ENCODE data around the gene SBSN. TPM values are rescaled to one million over a fixed set of nuclear protein-coding genes. Genes with fewer than 3 reads are reported as not detected.

Gene SBSN
- total RNA-seq, 1 donor, result 4.7 TPM

DNA sequence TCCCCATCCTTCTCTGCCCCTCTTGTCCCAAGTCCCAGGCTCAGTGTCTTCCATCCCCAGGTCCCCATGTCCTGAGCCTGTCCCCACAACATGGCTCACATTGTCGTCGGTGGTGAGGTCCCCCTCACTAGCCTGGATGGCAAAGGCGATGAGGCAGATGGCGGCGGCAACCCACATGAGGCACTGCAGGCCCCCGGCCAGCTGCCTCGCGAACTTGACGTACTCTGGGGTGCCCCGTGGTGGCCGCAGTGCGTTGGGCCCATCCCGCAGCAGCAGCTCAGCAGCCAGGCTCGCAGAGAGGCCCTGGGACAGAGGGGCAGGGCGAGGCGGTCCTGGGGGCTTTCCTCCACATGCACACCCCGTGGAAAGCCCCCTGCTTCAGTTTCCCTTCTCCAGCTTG is 34.2 kb upstream of the SBSN start:
- peaks cover 16% of the 10 kb centered on the region for H3K27me3 ChIP-seq (ENCODE audit: insufficient read depth, low read length)
- no peaks in the 10 kb centered on the region for H3K9me3 ChIP-seq (ENCODE audit: low read depth, low read length)
- H2AFZ ChIP-seq (ENCODE audit: low read length), result no peak overlapping the region
- no peak for DNase-seq (ENCODE audit: insufficient read length, low spot score, missing footprints)
- H3K4me1 ChIP-seq (ENCODE audit: insufficient read depth, low read length), result no peaks in the 10 kb centered on the region
- no peak overlapping the region for H3K4me2 ChIP-seq (ENCODE audit: insufficient read depth, low read length)
- H4K20me1 ChIP-seq (ENCODE audit: insufficient read depth, low read length), result no peaks in the 10 kb centered on the region
- H3K79me2 ChIP-seq (ENCODE audit: insufficient read depth, low read length), result no peaks in the 10 kb centered on the region
- no peak overlapping the region for H3K27ac ChIP-seq (ENCODE audit: low read depth, low read length)
- no peak overlapping the region for H3K4me3 ChIP-seq (ENCODE audit: insufficient read depth, low read length)
- H3K36me3 ChIP-seq (ENCODE audit: insufficient read depth, low read length), result no peaks in the 10 kb centered on the region
- TF ChIP-seq, protein P1, sequence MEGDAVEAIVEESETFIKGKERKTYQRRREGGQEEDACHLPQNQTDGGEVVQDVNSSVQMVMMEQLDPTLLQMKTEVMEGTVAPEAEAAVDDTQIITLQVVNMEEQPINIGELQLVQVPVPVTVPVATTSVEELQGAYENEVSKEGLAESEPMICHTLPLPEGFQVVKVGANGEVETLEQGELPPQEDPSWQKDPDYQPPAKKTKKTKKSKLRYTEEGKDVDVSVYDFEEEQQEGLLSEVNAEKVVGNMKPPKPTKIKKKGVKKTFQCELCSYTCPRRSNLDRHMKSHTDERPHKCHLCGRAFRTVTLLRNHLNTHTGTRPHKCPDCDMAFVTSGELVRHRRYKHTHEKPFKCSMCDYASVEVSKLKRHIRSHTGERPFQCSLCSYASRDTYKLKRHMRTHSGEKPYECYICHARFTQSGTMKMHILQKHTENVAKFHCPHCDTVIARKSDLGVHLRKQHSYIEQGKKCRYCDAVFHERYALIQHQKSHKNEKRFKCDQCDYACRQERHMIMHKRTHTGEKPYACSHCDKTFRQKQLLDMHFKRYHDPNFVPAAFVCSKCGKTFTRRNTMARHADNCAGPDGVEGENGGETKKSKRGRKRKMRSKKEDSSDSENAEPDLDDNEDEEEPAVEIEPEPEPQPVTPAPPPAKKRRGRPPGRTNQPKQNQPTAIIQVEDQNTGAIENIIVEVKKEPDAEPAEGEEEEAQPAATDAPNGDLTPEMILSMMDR (IDR thresholded peaks at IDR 0.05; ENCODE audit: extremely low read depth, low read depth, low read length), result no peak

DNA sequence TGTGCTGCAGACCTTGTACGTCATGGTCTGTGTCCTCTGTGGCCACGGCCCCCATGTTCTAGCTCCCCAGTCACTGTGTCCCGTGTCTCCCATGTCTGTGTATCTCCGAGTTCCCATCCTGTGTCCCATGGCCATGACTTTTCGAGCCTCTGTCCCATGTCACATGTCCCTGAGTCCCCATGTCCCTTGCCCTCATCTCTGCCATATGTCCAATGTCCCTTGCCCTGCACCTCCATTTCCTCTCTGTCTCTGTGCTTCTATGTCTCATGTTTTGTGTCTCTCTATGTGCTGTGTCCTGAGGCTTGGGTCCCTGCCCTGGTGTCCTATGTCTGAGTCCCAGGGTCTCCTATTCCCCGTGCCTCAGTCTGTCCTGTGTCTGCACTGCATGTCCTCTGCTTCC is 33.3 kb upstream of the SBSN start:
- TF ChIP-seq, protein P1 (IDR thresholded peaks at IDR 0.05; ENCODE audit: extremely low read depth, low read depth, low read length), result no peak
- Histone ChIP-seq H3K36me3 (ENCODE audit: insufficient read depth, low read length) (no peaks in the 10 kb centered on the region), H3K4me1 (ENCODE audit: insufficient read depth, low read length) (no peaks in the 10 kb centered on the region), H3K9me3 (ENCODE audit: low read depth, low read length) (no peaks in the 10 kb centered on the region), H3K27ac (ENCODE audit: low read depth, low read length) (no peak overlapping the region), H4K20me1 (ENCODE audit: insufficient read depth, low read length) (no peaks in the 10 kb centered on the region), H3K4me2 (ENCODE audit: insufficient read depth, low read length) (no peak overlapping the region), H2AFZ (ENCODE audit: low read length) (no peak overlapping the region), H3K4me3 (ENCODE audit: insufficient read depth, low read length) (no peak overlapping the region), H3K27me3 (ENCODE audit: insufficient read depth, low read length) (peaks cover 17% of the 10 kb centered on the region), H3K79me2 (ENCODE audit: insufficient read depth, low read length) (no peaks in the 10 kb centered on the region)
- peak; percentile 58 for DNase-seq (ENCODE audit: insufficient read length, low spot score, missing footprints)

DNA sequence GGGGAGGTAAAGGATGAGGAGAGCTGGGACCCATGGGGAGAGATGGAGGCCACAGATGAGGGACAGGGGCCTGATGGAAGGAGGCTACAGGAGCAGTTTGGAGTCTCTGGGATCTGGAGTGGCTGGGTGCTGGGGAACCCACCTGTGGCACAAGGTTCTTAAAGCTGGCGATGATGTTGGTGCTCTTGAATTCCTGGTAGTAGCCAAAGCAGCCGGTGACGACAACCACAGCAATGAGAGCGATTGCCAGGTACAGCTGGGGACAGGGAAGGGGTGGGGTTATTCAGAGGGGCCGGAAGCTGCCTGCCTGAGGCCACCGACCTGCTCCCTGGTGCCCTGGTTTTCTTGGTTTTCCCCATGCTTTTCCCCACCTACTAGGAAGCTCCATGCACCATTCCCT is 32.6 kb upstream of the SBSN start:
- DNase-seq (ENCODE audit: insufficient read length, low spot score, missing footprints), result no peak
- TF ChIP-seq, protein P1 (IDR thresholded peaks at IDR 0.05; ENCODE audit: extremely low read depth, low read depth, low read length), result no peak
- no peak overlapping the region for H3K4me3 ChIP-seq (ENCODE audit: insufficient read depth, low read length)
- no peak overlapping the region for H2AFZ ChIP-seq (ENCODE audit: low read length)
- no peaks in the 10 kb centered on the region for H3K9me3 ChIP-seq (ENCODE audit: low read depth, low read length)
- H3K36me3 ChIP-seq (ENCODE audit: insufficient read depth, low read length), result no peaks in the 10 kb centered on the region
- no peaks in the 10 kb centered on the region for H3K4me1 ChIP-seq (ENCODE audit: insufficient read depth, low read length)
- H3K27me3 ChIP-seq (ENCODE audit: insufficient read depth, low read length), result peaks cover 15% of the 10 kb centered on the region
- no peaks in the 10 kb centered on the region for H3K79me2 ChIP-seq (ENCODE audit: insufficient read depth, low read length)
- H3K27ac ChIP-seq (ENCODE audit: low read depth, low read length), result no peak overlapping the region
- no peak overlapping the region for H3K4me2 ChIP-seq (ENCODE audit: insufficient read depth, low read length)
- no peaks in the 10 kb centered on the region for H4K20me1 ChIP-seq (ENCODE audit: insufficient read depth, low read length)

DNA sequence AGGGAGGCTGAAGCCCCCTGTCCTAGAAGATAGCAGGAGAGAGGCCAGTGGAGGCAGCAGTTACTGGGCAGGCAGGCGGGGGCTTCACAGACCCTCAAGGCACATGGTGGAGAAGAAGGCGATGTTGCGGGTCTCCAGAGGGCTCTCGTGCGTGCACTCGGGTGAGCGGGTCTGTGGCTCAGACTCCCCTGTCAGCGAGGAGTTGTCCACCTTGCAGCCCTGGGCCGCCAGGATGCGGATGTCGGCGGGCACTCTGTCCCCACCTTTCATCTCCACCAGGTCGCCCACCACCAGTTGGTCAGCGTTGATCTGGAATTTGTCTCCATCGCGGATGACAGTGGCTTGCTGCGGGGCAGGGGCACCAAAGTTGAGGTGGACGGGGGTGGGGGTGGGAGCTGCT is 32.2 kb upstream of the SBSN start:
- Histone ChIP-seq H2AFZ (ENCODE audit: low read length) (no peak overlapping the region), H3K27me3 (ENCODE audit: insufficient read depth, low read length) (peaks cover 15% of the 10 kb centered on the region), H3K4me2 (ENCODE audit: insufficient read depth, low read length) (no peak overlapping the region), H4K20me1 (ENCODE audit: insufficient read depth, low read length) (no peaks in the 10 kb centered on the region), H3K27ac (ENCODE audit: low read depth, low read length) (no peak overlapping the region), H3K9me3 (ENCODE audit: low read depth, low read length) (no peaks in the 10 kb centered on the region), H3K79me2 (ENCODE audit: insufficient read depth, low read length) (no peaks in the 10 kb centered on the region), H3K4me1 (ENCODE audit: insufficient read depth, low read length) (no peaks in the 10 kb centered on the region), H3K4me3 (ENCODE audit: insufficient read depth, low read length) (no peak overlapping the region), H3K36me3 (ENCODE audit: insufficient read depth, low read length) (no peaks in the 10 kb centered on the region)
- TF ChIP-seq, protein P1 (IDR thresholded peaks at IDR 0.05; ENCODE audit: extremely low read depth, low read depth, low read length), result no peak
- DNase-seq (ENCODE audit: insufficient read length, low spot score, missing footprints), result no peak

Data from osteoblast (primary cell).